Vagina (tissue), 2 donors: ENCODE measurements around the gene PLP2.
"Not testable (repeated sequence)": the region's sequence is repeated elsewhere in the genome, so short reads cannot be mapped to it uniquely, and the experiment has no call there.

ENCODE experiments used
- POLR2A ChIP-seq, 2 donors: fragments of 450-650 bp; IDR thresholded peaks; one replicate each; pipeline ENCODE4 v1.6.1; 2017; ENCODE audit warnings: antibody characterized with exemption in 2 of 2, mild to moderate bottlenecking in 2 of 2, moderate library complexity in 2 of 2
- TF ChIP-seq, protein P1 (sequence below), 3 experiments: fragments of 450-650 bp in 2 of 3; fragments of 200-600 bp in 1 of 3; sonication (generic) in 1 of 3; IDR thresholded peaks; one replicate each; pipeline ENCODE4 v1.5.1; 2017 to 2019; ENCODE audit warnings: antibody characterized with exemption in 3 of 3, mild to moderate bottlenecking in 2 of 3, moderate library complexity in 2 of 3

DNA sequence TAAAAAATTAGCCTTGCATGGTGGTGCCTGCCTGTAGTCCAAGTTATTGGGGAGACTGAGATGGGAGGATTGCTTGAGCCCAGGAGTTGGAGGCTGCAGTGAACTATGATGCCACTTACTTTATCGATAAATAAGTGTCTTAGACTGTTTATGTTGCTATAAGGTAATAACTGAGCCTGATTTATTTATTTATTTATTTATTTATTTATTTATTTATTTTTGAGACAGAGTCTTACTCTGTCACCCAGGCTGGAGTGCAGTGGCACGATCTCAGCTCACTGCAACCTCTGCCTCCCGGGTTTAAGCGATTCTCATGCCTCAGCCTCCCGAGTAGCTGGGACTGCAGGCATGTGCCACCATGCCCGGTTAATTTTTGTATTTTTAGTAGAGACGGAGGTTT lies 39.4 kb upstream of the PLP2 start:
- not testable (repeated sequence) for TF ChIP-seq POLR2A (IDR thresholded peaks at IDR 0.05)
- TF ChIP-seq, protein P1, sequence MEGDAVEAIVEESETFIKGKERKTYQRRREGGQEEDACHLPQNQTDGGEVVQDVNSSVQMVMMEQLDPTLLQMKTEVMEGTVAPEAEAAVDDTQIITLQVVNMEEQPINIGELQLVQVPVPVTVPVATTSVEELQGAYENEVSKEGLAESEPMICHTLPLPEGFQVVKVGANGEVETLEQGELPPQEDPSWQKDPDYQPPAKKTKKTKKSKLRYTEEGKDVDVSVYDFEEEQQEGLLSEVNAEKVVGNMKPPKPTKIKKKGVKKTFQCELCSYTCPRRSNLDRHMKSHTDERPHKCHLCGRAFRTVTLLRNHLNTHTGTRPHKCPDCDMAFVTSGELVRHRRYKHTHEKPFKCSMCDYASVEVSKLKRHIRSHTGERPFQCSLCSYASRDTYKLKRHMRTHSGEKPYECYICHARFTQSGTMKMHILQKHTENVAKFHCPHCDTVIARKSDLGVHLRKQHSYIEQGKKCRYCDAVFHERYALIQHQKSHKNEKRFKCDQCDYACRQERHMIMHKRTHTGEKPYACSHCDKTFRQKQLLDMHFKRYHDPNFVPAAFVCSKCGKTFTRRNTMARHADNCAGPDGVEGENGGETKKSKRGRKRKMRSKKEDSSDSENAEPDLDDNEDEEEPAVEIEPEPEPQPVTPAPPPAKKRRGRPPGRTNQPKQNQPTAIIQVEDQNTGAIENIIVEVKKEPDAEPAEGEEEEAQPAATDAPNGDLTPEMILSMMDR (IDR thresholded peaks at IDR 0.05): not testable (repeated sequence)
